H1 (cell line): ENCODE results near the gene ATP6V0A4. TPM values are rescaled to one million over a fixed set of nuclear protein-coding genes. Genes with fewer than 3 reads are reported as not detected.

Experiments
- CTBP2 ChIP-seq: IDR thresholded peaks from 2 replicates; pipeline ENCODE4 v1.7.0; 2011; ENCODE audit warnings: borderline replicate concordance, mild to moderate bottlenecking, moderate library complexity, mixed read lengths, low read length; ENCODE audit not compliant: insufficient read depth, insufficient read length
- HDAC6 ChIP-seq: IDR thresholded peaks from one replicate; pipeline ENCODE4 v1.7.1; 2012; ENCODE audit warnings: low read depth, mild to moderate bottlenecking, inconsistent platforms, low read length, moderate library complexity
- MAX ChIP-seq: IDR thresholded peaks from 2 replicates; pipeline ENCODE4 v1.6.1; 2012; ENCODE audit warnings: inconsistent platforms
- RAD21 ChIP-seq, 2 experiments: IDR thresholded peaks in 1 of 2; conservative IDR thresholded peaks in 1 of 2; 2 replicates each; pipeline ENCODE4 v1.6.1; 2011; ENCODE audit warnings: low read depth in 2 of 2, low read length in 2 of 2, improper control_type of control experiment in 1 of 2, inconsistent platforms in 1 of 2, mild to moderate bottlenecking in 1 of 2, moderate library complexity in 1 of 2
- SP2 ChIP-seq: IDR thresholded peaks from 2 replicates; pipeline ENCODE4 v1.6.1; 2012; ENCODE audit warnings: mild to moderate bottlenecking, low read length, inconsistent platforms
- TCF12 ChIP-seq: IDR thresholded peaks from 2 replicates; pipeline ENCODE4 v1.6.1; 2011; ENCODE audit warnings: low read depth, mild to moderate bottlenecking, low read length
- polyA plus RNA-seq, 7 experiments: library from polyadenylated mRNA; depleted of rRNA in 3 of 7; stranded (reverse) in 5 of 7; unstranded in 2 of 7; fragments of >200 nt in 5 of 7; fragments of 200-250 nt in 2 of 7; gene quantifications; 1 replicate in 5 of 7; 2 replicates in 1 of 7; 4 replicates in 1 of 7; pipeline versions ENCODE4 v1.2.1 to v1.2.3, GENCODE V29; 2011 to 2013; ENCODE audit warnings: missing spikeins in 2 of 7, mixed read lengths in 2 of 7
- total RNA-seq: library from RNA; stranded (reverse); fragmentation: NEBNext Ultra II Directional; extraction: Animal tissue kit (Norgen Biotek cat#: 25700); gene quantifications from 2 replicates; pipeline ENCODE4 v1.2.1, GENCODE V29; 2021

ATP6V0A4 gene
- total and polyA plus RNA-seq, 2 of the 8 experiments (the other 6 are each of a cell fraction or from before 2014, with no cell fraction given) = 0.47 to 1.6 TPM

GRCh38 chr7:138716889-138717288 is 81.1 kb downstream of the ATP6V0A4 start (continued):
- TF ChIP-seq CTBP2 (no peak), TCF12 (no peak), SP2 (no peak), RAD21 (IDR thresholded peaks at IDR 0.05 in 1 of 2, conservative IDR thresholded peaks at IDR 0.05 in 1 of 2; ENCODE audit: low read depth in 2 of 2, low read length in 2 of 2) (no peak), HDAC6 (no peak), MAX (no peak)
